Body of pancreas (tissue), 4 donors: Measurements from ENCODE around the gene CAMKMT. TPM values are rescaled to one million over a fixed set of nuclear protein-coding genes. Genes with fewer than 3 reads are reported as not detected.

Experiments used
- ATAC-seq: fragments of 150-250 bp; one replicate; pipeline ENCODE4 v1.9.1; 2016
- DNase-seq, 4 donors: peaks; one replicate each; pipeline ENCODE4 v3.0.0-alpha.2; 2019
- H3K27ac ChIP-seq, 4 donors: fragments of 200-600 bp; sonication (generic); 1 replicate in 3 of 4; 2 replicates in 1 of 4; pipeline versions ENCODE4 v1.5.1 to v1.6.1; 2016 to 2019; ENCODE audit warnings: mild to moderate bottlenecking in 1 of 4, mixed read lengths in 1 of 4, moderate library complexity in 1 of 4
- H3K27me3 ChIP-seq, 2 donors: fragments of 200-600 bp; sonication (generic); one replicate each; pipeline ENCODE4 v1.6.0; 2016; ENCODE audit warnings: mild to moderate bottlenecking in 1 of 2
- H3K36me3 ChIP-seq, 2 donors: fragments of 200-600 bp; sonication (generic); replicated peaks in 1 of 2; 2 replicates each; pipeline ENCODE4 v1.5.1; 2016; ENCODE audit warnings: low read depth in 2 of 2; ENCODE audit not compliant: insufficient read depth in 1 of 2
- H3K4me1 ChIP-seq: fragments of 200-600 bp; sonication (generic); one replicate; pipeline ENCODE4 v1.6.0; 2016
- H3K4me3 ChIP-seq, 2 donors: fragments of 200-600 bp; sonication (generic); 1 replicate in 1 of 2; 2 replicates in 1 of 2; pipeline ENCODE4 v1.5.1; 2016 to 2019
- H3K9me3 ChIP-seq, 3 donors: fragments of 200-600 bp; sonication (generic); 1 replicate in 2 of 3; 2 replicates in 1 of 3; pipeline ENCODE4 v1.5.1; 2016
- CTCF ChIP-seq, 7 experiments: fragments of 450-650 bp in 4 of 7; fragments of 200-600 bp in 3 of 7; sonication (generic) in 3 of 7; IDR thresholded peaks; one replicate each; pipeline ENCODE4 v1.5.1; 2016 to 2019; ENCODE audit warnings: antibody characterized with exemption in 7 of 7
- POLR2A ChIP-seq, 3 donors: fragments of 450-650 bp; IDR thresholded peaks; one replicate each; pipeline ENCODE4 v1.6.1; 2016; ENCODE audit warnings: antibody characterized with exemption in 3 of 3, mild to moderate bottlenecking in 2 of 3
- WGBS, 2 donors: methylation state at CpG; one replicate each; pipeline ENCODE4 v1.1.5; 2017; 5-methylcytosine and 5-hydroxymethylcytosine counted together
- intact Hi-C: fragments of 100-400 bp; cut with DNase I; formaldehyde crosslinking; loops from one replicate; pipeline ENCODE4 v1.15.1; 2023
- total RNA-seq, 2 donors: library from RNA; depleted of rRNA; stranded (reverse); fragments of >200 nt; gene quantifications; one replicate each; pipeline ENCODE4 v1.1.0, GENCODE V29; 2016

CAMKMT gene
- total RNA-seq, 2 donors from 2014 or later = 18.4 to 23.4 TPM

GRCh38 chr2:44560941-44561340 is 199.2 kb downstream of the CAMKMT start:
- H3K36me3 ChIP-seq = no peaks in the 10 kb centered on the region
- intact Hi-C loops = no loop called here

GRCh38 chr2:44562737-44563136 is 201.0 kb downstream of the CAMKMT start:
- H3K27ac ChIP-seq = no peak overlapping the region
- ATAC-seq (no peak), DNase-seq (no peak)
- H3K4me1 ChIP-seq = no peaks in the 10 kb centered on the region
- 91 to 96% methylated on average over 5 of the region's 5 CpGs for WGBS, 2 donors
- no peaks in the 10 kb centered on the region for H3K27me3 ChIP-seq
- intact Hi-C loops = no loop called here
- H3K36me3 ChIP-seq = no peaks in the 10 kb centered on the region
- no peak for TF ChIP-seq CTCF (IDR thresholded peaks at IDR 0.05)
- no peak for TF ChIP-seq POLR2A (IDR thresholded peaks at IDR 0.05)
- no peak overlapping the region for H3K4me3 ChIP-seq
- H3K9me3 ChIP-seq = no peaks in the 10 kb centered on the region

More at GRCh38 chr2:44560941-44561340, 199.2 kb downstream of the CAMKMT start:
- Histone ChIP-seq H3K27me3 (no peaks in the 10 kb centered on the region), H3K9me3 (no peaks in the 10 kb centered on the region), H3K27ac (no peak overlapping the region), H3K4me1 (no peaks in the 10 kb centered on the region), H3K4me3 (no peak overlapping the region)
- 74 to 86% methylated on average over 1 of the region's 1 CpG for WGBS, 2 donors
- DNase-seq = no peak
- no peak for TF ChIP-seq CTCF (IDR thresholded peaks at IDR 0.05)
- no peak for TF ChIP-seq POLR2A (IDR thresholded peaks at IDR 0.05)
- no peak for ATAC-seq

DNA sequence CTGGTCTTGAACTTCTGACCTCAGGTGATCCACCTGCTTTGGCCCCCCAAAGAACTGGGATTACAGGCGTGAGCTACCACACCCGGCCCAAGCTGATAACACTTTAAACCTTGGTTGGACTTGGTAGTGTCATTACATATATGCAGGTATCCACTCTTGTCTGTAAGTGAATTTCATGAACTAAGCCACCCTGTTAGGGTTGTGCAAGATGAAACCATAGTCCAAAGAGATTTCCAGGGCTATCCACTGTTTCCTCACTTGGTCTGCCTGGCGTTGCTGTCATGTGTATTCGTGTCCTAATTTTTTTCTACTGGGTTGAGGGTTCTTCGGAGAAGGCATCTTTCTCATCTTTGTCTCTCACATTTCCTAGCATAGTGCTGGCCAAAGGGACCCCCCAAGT is 203.0 kb downstream of the CAMKMT start:
- TF ChIP-seq CTCF (IDR thresholded peaks at IDR 0.05) = no peak
- WGBS, 2 donors = 95 to 96% methylated on average over 5 of the region's 5 CpGs
- no peak overlapping the region for H3K27ac ChIP-seq
- H3K36me3 ChIP-seq = no peaks in the 10 kb centered on the region
- no peaks in the 10 kb centered on the region for H3K4me1 ChIP-seq
- no peak overlapping the region for H3K4me3 ChIP-seq
- H3K9me3 ChIP-seq = no peaks in the 10 kb centered on the region
- DNase-seq (no peak), ATAC-seq (no peak)
- no peaks in the 10 kb centered on the region for H3K27me3 ChIP-seq
- intact Hi-C loops = no loop called here

- ATAC-seq (no peak), DNase-seq (no peak)
- TF ChIP-seq CTCF (IDR thresholded peaks at IDR 0.05) (no peak), POLR2A (IDR thresholded peaks at IDR 0.05) (no peak)
- Histone ChIP-seq H3K4me1 (no peaks in the 10 kb centered on the region), H3K4me3 (no peak overlapping the region), H3K27ac (no peak overlapping the region), H3K9me3 (no peaks in the 10 kb centered on the region), H3K27me3 (no peaks in the 10 kb centered on the region), H3K36me3 (no peaks in the 10 kb centered on the region)
- intact Hi-C loops = no loop called here
Measured at GRCh38 chr2:44566059-44566458, 204.3 kb downstream of the CAMKMT start.

DNA sequence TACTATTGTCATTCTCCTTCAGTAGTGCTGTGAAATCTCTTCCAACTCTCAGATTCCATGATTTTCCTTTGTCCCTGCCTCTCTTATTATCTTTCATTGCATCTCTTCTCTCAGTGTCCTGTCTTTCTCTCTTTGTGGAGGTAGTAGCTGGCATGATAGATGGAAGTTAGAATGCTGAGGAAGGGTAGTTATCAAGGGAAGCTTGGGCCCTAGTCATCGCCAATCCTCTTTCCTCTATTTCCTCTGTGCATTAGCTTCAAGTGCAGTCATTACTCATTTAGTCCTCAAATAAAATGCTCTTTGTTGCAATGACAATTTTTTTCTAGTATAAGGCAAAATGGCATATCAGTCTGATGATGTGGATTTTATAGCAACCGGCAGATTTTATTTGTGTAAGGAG is 207.7 kb downstream of the CAMKMT start:
- intact Hi-C loops = no loop called here
- ATAC-seq = no peak
- TF ChIP-seq CTCF (IDR thresholded peaks at IDR 0.05) (no peak), POLR2A (IDR thresholded peaks at IDR 0.05) (no peak)

More for the DNA sequence above, 207.7 kb downstream of the CAMKMT start:
- no peaks in the 10 kb centered on the region for H3K36me3 ChIP-seq
- DNase-seq = no peak
- H3K27me3 ChIP-seq = no peaks in the 10 kb centered on the region
- H3K4me1 ChIP-seq = no peaks in the 10 kb centered on the region
- no peak overlapping the region for H3K4me3 ChIP-seq
- 80 to 81% methylated on average over 2 of the region's 2 CpGs for WGBS, 2 donors
- no peak overlapping the region for H3K27ac ChIP-seq
- H3K9me3 ChIP-seq = no peaks in the 10 kb centered on the region
